ENCODE data around the gene SRSF1. TPM values are rescaled to one million over a fixed set of nuclear protein-coding genes. Genes with fewer than 3 reads are reported as not detected.
"Not testable (repeated sequence)": the region's sequence is repeated elsewhere in the genome, so short reads cannot be mapped to it uniquely, and the experiment has no call there.

SRSF1 gene
- total RNA-seq, 4 donors from 2014 or later = 122 to 174 (median 143) TPM

GRCh38 chr17:58047376-58048150, 40.5 kb upstream of the SRSF1 start:
- no peak for TF ChIP-seq POLR2A (IDR thresholded peaks at IDR 0.05)
- no peak for TF ChIP-seq EP300 (IDR thresholded peaks at IDR 0.05; ENCODE audit: low read depth)
- no peak for TF ChIP-seq POLR2AphosphoS5 (IDR thresholded peaks at IDR 0.05)
- no peak for TF ChIP-seq CTCF (IDR thresholded peaks at IDR 0.05)
- Histone ChIP-seq H3K4me1 (no peaks in the 10 kb centered on the region), H3K36me3 (no peaks in the 10 kb centered on the region), H3K4me3 (no peak overlapping the region), H3K27ac (no peak overlapping the region), H3K9me3 (no peaks in the 10 kb centered on the region), H3K27me3 (no peaks in the 10 kb centered on the region)
- in situ Hi-C loops (cut with MboI; ENCODE audit: low pct_ligation_motif_present in 1 of 4, low pct_unique_long_range_greater_than_20kb in 1 of 4, low sequenced_read_pairs in 3 of 4) (no loop called here), intact Hi-C loops (cut with DNase I; ENCODE audit: low total_unique reads) (no loop called here)
- no peak for DNase-seq
- WGBS, 2 donors (ENCODE audit: low coverage in 1 of 2) = 84 to 88% methylated on average over 2 to 4 of the region's 4 CpGs

GRCh38 chr17:58046239-58047094, 39.4 kb upstream of the SRSF1 start:
- 61 to 70% methylated on average over 5 to 18 of the region's 18 CpGs for WGBS, 2 donors (ENCODE audit: low coverage in 1 of 2)
- intact Hi-C loops (cut with DNase I; ENCODE audit: low total_unique reads) = no loop called here
- H3K27me3 ChIP-seq = no peaks in the 10 kb centered on the region
- DNase-seq = no peak
- in situ Hi-C loops (cut with MboI; ENCODE audit: low pct_ligation_motif_present in 1 of 4, low pct_unique_long_range_greater_than_20kb in 1 of 4, low sequenced_read_pairs in 3 of 4) = no loop called here
- H3K27ac ChIP-seq = no peak overlapping the region
- no peaks in the 10 kb centered on the region for H3K36me3 ChIP-seq
- TF ChIP-seq CTCF (IDR thresholded peaks at IDR 0.05) (no peak), EP300 (IDR thresholded peaks at IDR 0.05; ENCODE audit: low read depth) (no peak)
- no peaks in the 10 kb centered on the region for H3K4me1 ChIP-seq
- no peak overlapping the region for H3K4me3 ChIP-seq
- no peaks in the 10 kb centered on the region for H3K9me3 ChIP-seq

- H3K27ac ChIP-seq; H3K4me3 ChIP-seq; intact Hi-C loops (cut with DNase I; ENCODE audit: low total_unique reads); H3K9me3 ChIP-seq; H3K4me1 ChIP-seq; H3K27me3 ChIP-seq; in situ Hi-C loops (cut with MboI; ENCODE audit: low pct_ligation_motif_present in 1 of 4, low pct_unique_long_range_greater_than_20kb in 1 of 4, low sequenced_read_pairs in 3 of 4); DNase-seq; H3K36me3 ChIP-seq: not testable (repeated sequence)
- WGBS, 2 donors (ENCODE audit: low coverage in 1 of 2) = 83 to 86% methylated on average over 5 to 6 of the region's 6 CpGs
Observed at GRCh38 chr17:58044256-58044655, 37.2 kb upstream of the SRSF1 start.

- Histone ChIP-seq H3K36me3 (no peaks in the 10 kb centered on the region), H3K4me3 (no peak overlapping the region), H3K9me3 (no peaks in the 10 kb centered on the region), H3K27me3 (no peaks in the 10 kb centered on the region), H3K27ac (no peak overlapping the region), H3K4me1 (no peaks in the 10 kb centered on the region)
- intact Hi-C loops (cut with DNase I; ENCODE audit: low total_unique reads) = no loop called here
- TF ChIP-seq POLR2AphosphoS5 (IDR thresholded peaks at IDR 0.05) (no peak), POLR2A (IDR thresholded peaks at IDR 0.05) (no peak), EP300 (IDR thresholded peaks at IDR 0.05; ENCODE audit: low read depth) (no peak), CTCF (IDR thresholded peaks at IDR 0.05) (no peak)
- WGBS, 2 donors (ENCODE audit: low coverage in 1 of 2) = 14 to 73% methylated on average over 1 to 5 of the region's 5 CpGs
- in situ Hi-C loops (cut with MboI; ENCODE audit: low pct_ligation_motif_present in 1 of 4, low pct_unique_long_range_greater_than_20kb in 1 of 4, low sequenced_read_pairs in 3 of 4) = no loop called here
- DNase-seq = no peak
Observed at GRCh38 chr17:58043221-58044181, 36.5 kb upstream of the SRSF1 start.

All from transverse colon (tissue), 4 donors.